SK-N-SH (cell line): Measurements from ENCODE around the gene PFDN5. TPM values are rescaled to one million over a fixed set of nuclear protein-coding genes. Genes with fewer than 3 reads are reported as not detected.

Experiments
- CTCF ChIA-PET: fragments of 300-600, 350-600 bp; formaldehyde crosslinking; extraction: SDS; loops from one replicate; lab custom pipeline; 2021; lab: Yijun Ruan, JAX
- POLR2A ChIA-PET: fragments of 350-600 bp; sonication (Branson Sonifier 250); formaldehyde crosslinking; extraction: SDS; loops from one replicate; lab custom pipeline; 2020; ENCODE audit warnings: antibody characterized with exemption, inconsistent platforms; lab: Yijun Ruan, JAX
- DNase-seq: peaks from one replicate; pipeline ENCODE4 v3.0.0; 2012
- H2AFZ ChIP-seq: fragments of 200-600 bp; sonication (generic); 2 replicates; pipeline ENCODE4 v1.8.1; 2016; ENCODE audit warnings: antibody characterized with exemption, mild to moderate bottlenecking, low read depth
- H3F3A ChIP-seq: fragments of 200-600 bp; sonication (generic); replicated peaks from 2 replicates; pipeline ENCODE3; 2016; ENCODE audit warnings: antibody characterized with exemption, mild to moderate bottlenecking; ENCODE audit not compliant: insufficient read depth
- H3K27ac ChIP-seq, 2 experiments: fragments of 200-500 bp in 1 of 2; fragments of 200-600 bp in 1 of 2; sonication (Bioruptor generic) in 1 of 2; sonication (generic), shearing (Covaris generic) in 1 of 2; 2 replicates each; pipeline versions ENCODE4 v1.5.1 to v1.6.1; 2014 to 2016; ENCODE audit warnings: low read depth in 2 of 2, inconsistent platforms in 1 of 2, low read length in 1 of 2, mild to moderate bottlenecking in 1 of 2, mixed read lengths in 1 of 2
- H3K27me3 ChIP-seq: fragments of 200-600 bp; sonication (generic), shearing (Covaris generic); 2 replicates; pipeline ENCODE4 v1.6.1; 2016; ENCODE audit warnings: mixed run types; ENCODE audit not compliant: insufficient read depth
- H3K36me3 ChIP-seq, 2 experiments: fragments of 200-500 bp in 1 of 2; fragments of 200-600 bp in 1 of 2; sonication (Bioruptor generic) in 1 of 2; sonication (generic) in 1 of 2; replicated peaks in 1 of 2; 2 replicates each; pipeline versions ENCODE3 to v1.5.1; 2014 to 2016; ENCODE audit warnings: low read length in 1 of 2, mild to moderate bottlenecking in 1 of 2; ENCODE audit not compliant: insufficient read depth in 2 of 2, control insufficient read depth in 1 of 2
- H3K4me1 ChIP-seq, 2 experiments: fragments of 200-500 bp in 1 of 2; fragments of 200-600 bp in 1 of 2; sonication (Bioruptor generic) in 1 of 2; sonication (generic), shearing (Covaris generic) in 1 of 2; 2 replicates each; pipeline versions ENCODE4 v1.5.1 to v1.6.1; 2014 to 2016; ENCODE audit warnings: low read depth in 1 of 2, low read length in 1 of 2, mixed run types in 1 of 2; ENCODE audit not compliant: insufficient read depth in 2 of 2, control insufficient read depth in 1 of 2
- H3K4me2 ChIP-seq: fragments of 200-600 bp; sonication (generic), shearing (Covaris generic); 2 replicates; pipeline ENCODE4 v1.6.1; 2017; ENCODE audit warnings: mixed run types
- H3K4me3 ChIP-seq, 2 experiments: fragments of 200-500 bp in 1 of 2; fragments of 200-600 bp in 1 of 2; sonication (Bioruptor generic) in 1 of 2; sonication (generic), shearing (Covaris generic) in 1 of 2; 2 replicates each; pipeline versions ENCODE4 v1.5.1 to v1.8.1; 2014 to 2016; ENCODE audit warnings: low read depth in 2 of 2, inconsistent platforms in 1 of 2, low read length in 1 of 2, mild to moderate bottlenecking in 1 of 2, mixed read lengths in 1 of 2, moderate library complexity in 1 of 2
- H3K79me2 ChIP-seq: fragments of 200-600 bp; sonication (generic); 2 replicates; pipeline ENCODE4 v1.8.1; 2017; ENCODE audit warnings: mild to moderate bottlenecking; ENCODE audit not compliant: insufficient read depth
- H3K9ac ChIP-seq: fragments of 200-600 bp; sonication (generic); 2 replicates; pipeline ENCODE4 v1.6.1; 2017; ENCODE audit warnings: mixed run types
- H3K9me2 ChIP-seq: fragments of 200-600 bp; sonication (generic); 2 replicates; pipeline ENCODE4 v1.6.1; 2017; ENCODE audit warnings: mixed run types
- H3K9me3 ChIP-seq: fragments of 200-600 bp; sonication (generic); 2 replicates; pipeline ENCODE4 v1.6.1; 2017; ENCODE audit warnings: mixed run types, mild to moderate bottlenecking, moderate library complexity
- H4K20me1 ChIP-seq: fragments of 200-600 bp; sonication (generic); 2 replicates; pipeline ENCODE4 v1.6.1; 2017; ENCODE audit warnings: mild to moderate bottlenecking, mixed run types; ENCODE audit not compliant: insufficient read depth
- CHD2 ChIP-seq: fragments of 150-350 bp; IDR thresholded peaks from 2 replicates; pipeline ENCODE4 v1.6.1; 2018; ENCODE audit warnings: low read length; ENCODE audit not compliant: partially characterized antibody
- CTCF ChIP-seq: fragments of 200-600 bp; sonication (generic); IDR thresholded peaks from 2 replicates; pipeline ENCODE4 v1.6.1; 2017; ENCODE audit warnings: antibody characterized with exemption, mild to moderate bottlenecking, moderate library complexity
- ELF1 ChIP-seq: IDR thresholded peaks from 2 replicates; pipeline ENCODE4 v1.4.0; 2012
- FOXJ3 ChIP-seq: sonication (generic); formaldehyde crosslinking; IDR thresholded peaks from 2 replicates; pipeline ENCODE4 v1.5.1; 2020; ENCODE audit warnings: mild to moderate bottlenecking, missing genetic modification reagents
- FOXM1 ChIP-seq: IDR thresholded peaks from 2 replicates; pipeline ENCODE4 v1.4.0; 2012; ENCODE audit warnings: low read depth, mild to moderate bottlenecking
- GABPA ChIP-seq: IDR thresholded peaks from 2 replicates; pipeline ENCODE4 v1.4.0; 2012; ENCODE audit warnings: low read depth, mild to moderate bottlenecking
- GATA2 ChIP-seq: sonication (generic); formaldehyde crosslinking; IDR thresholded peaks from 2 replicates; pipeline ENCODE4 v1.5.0; 2020; ENCODE audit warnings: mild to moderate bottlenecking, missing genetic modification reagents
- MAX ChIP-seq: IDR thresholded peaks from 2 replicates; pipeline ENCODE4 v1.4.0; 2012; ENCODE audit warnings: low read depth
- MXI1 ChIP-seq: IDR thresholded peaks from 2 replicates; pipeline ENCODE4 v1.6.1; 2012; ENCODE audit warnings: mild to moderate bottlenecking, low read depth, low read length, improper control_type of control experiment
- NFIC ChIP-seq: IDR thresholded peaks from 2 replicates; pipeline ENCODE4 v1.4.0; 2012; ENCODE audit warnings: borderline replicate concordance
- NRF1 ChIP-seq: IDR thresholded peaks from 2 replicates; pipeline ENCODE4 v1.6.1; 2012; ENCODE audit warnings: low read depth, mild to moderate bottlenecking, low read length
- PBX3 ChIP-seq: IDR thresholded peaks from 2 replicates; pipeline ENCODE4; 2012
- POLR2AphosphoS5 ChIP-seq: IDR thresholded peaks from 2 replicates; pipeline ENCODE4 v1.6.1; 2012; ENCODE audit warnings: low read depth, low read length
- RAD21 ChIP-seq: IDR thresholded peaks from 2 replicates; pipeline ENCODE4 v1.6.1; 2012; ENCODE audit warnings: mild to moderate bottlenecking, low read length
- RFX5 ChIP-seq: IDR thresholded peaks from 2 replicates; pipeline ENCODE4 v1.6.1; 2012; ENCODE audit warnings: mild to moderate bottlenecking, improper control_type of control experiment, low read length
- SIN3A ChIP-seq: IDR thresholded peaks from 2 replicates; pipeline ENCODE4 v1.6.1; 2012; ENCODE audit warnings: low read depth, mild to moderate bottlenecking, low read length, moderate library complexity, borderline replicate concordance
- SMC3 ChIP-seq: IDR thresholded peaks from 2 replicates; pipeline ENCODE4 v1.6.1; 2012; ENCODE audit warnings: low read depth, low read length, improper control_type of control experiment
- TAF1 ChIP-seq: IDR thresholded peaks from 2 replicates; pipeline ENCODE4 v1.6.1; 2012; ENCODE audit warnings: low read depth, mild to moderate bottlenecking, low read length, moderate library complexity, borderline replicate concordance
- USF1 ChIP-seq: IDR thresholded peaks from 2 replicates; pipeline ENCODE4 v1.4.0; 2012; ENCODE audit warnings: low read depth, borderline replicate concordance
- WGBS: methylation state at CpG from one replicate; pipeline ENCODE4 v1.1.6; 2017; ENCODE audit warnings: low lambda C conversion rate; 5-methylcytosine and 5-hydroxymethylcytosine counted together
- polyA plus RNA-seq, 3 experiments: library from polyadenylated mRNA; depleted of rRNA; stranded (reverse); fragments of >200 nt; gene quantifications; 2 replicates each; pipeline ENCODE4 v1.2.3, GENCODE V29; 2012

The PFDN5 gene
- polyA plus RNA-seq, 1 of the 3 experiments (the other 2 are of a cell fraction) = 1,198 TPM

- H3F3A ChIP-seq = no peaks in the 10 kb centered on the region
- H4K20me1 ChIP-seq = no peaks in the 10 kb centered on the region
- peaks cover 42% of the 10 kb centered on the region for H3K79me2 ChIP-seq
- peak overlapping the region; percentile 76 for H3K4me3 ChIP-seq
- no peak for DNase-seq
- no peak overlapping the region for H3K27ac ChIP-seq
- H3K36me3 ChIP-seq = no peaks in the 10 kb centered on the region
- H3K9ac ChIP-seq = peak overlapping the region; percentile 74; the same call in 1 of the 2 replicates
- H2AFZ ChIP-seq = peak overlapping the region; percentile 90
- H3K9me2 ChIP-seq = no peaks in the 10 kb centered on the region
- TF ChIP-seq NFIC = no peak
- TF ChIP-seq PBX3 = no peak
- TF ChIP-seq SMC3 = no peak
- TF ChIP-seq USF1 = no peak
- no peak for TF ChIP-seq ELF1
- no peak for TF ChIP-seq NRF1
- no peak for TF ChIP-seq MXI1
- no peak for TF ChIP-seq RAD21
- no peak for TF ChIP-seq CHD2
- no peak for TF ChIP-seq GATA2 (CRISPR knock-in tag)
- H3K27me3 ChIP-seq = no peaks in the 10 kb centered on the region
- ChIA-PET POLR2A (interaction anchor here (0.6 to 1.8 kb wide), 5 partner anchors 10 to 233 kb away, joined by 4 to 6 read pairs (median 4); no protein-coding TSS in a partner anchor), CTCF (interaction anchor here (0.6 to 14.0 kb wide), 29 partner anchors 8 to 993 kb away, joined by 3 to 223 read pairs (median 4); partner anchors contain the start of genes AAAS, CSAD and ZNF740)
- H3K4me1 ChIP-seq = peaks cover 5 to 21% of the 10 kb centered on the region in 2 experiments; a peak in 2 of 4 replicates
- H3K9me3 ChIP-seq = no peaks in the 10 kb centered on the region
- peak overlapping the region; percentile 95 for H3K4me2 ChIP-seq
- 62% methylated on average over 18 of the region's 18 CpGs for WGBS
Measured at GRCh38 chr12:53267306-53267998, 27.9 kb upstream of the PFDN5 start.

GRCh38 chr12:53267999-53268629 lies 27.2 kb upstream of the PFDN5 start, which contains the start of gene ESPL1:
Gene ESPL1 (plus strand): TSS chr12:53268299. CDS start chr12:53268767, 468 bp downstream.
- peak within 1 kb of the TSS; percentile 5 to 20; a peak in 1 of 4 replicates for H3K27ac ChIP-seq
- POLR2A ChIA-PET = interaction anchor here (0.6 to 1.8 kb wide), 7 partner anchors 10 to 232 kb away, joined by 3 to 6 read pairs (median 4); partner anchors contain the start of gene CSAD
- 2% methylated on average over 43 of the region's 58 CpGs for WGBS
- TF ChIP-seq PBX3 (peak; percentile 62), RFX5 (no peak), SMC3 (peak; percentile 53; the same call in 1 of the 2 replicates), MAX (peak; percentile 57), USF1 (no peak), POLR2AphosphoS5 (peak; percentile 64; the same call in 1 of the 2 replicates), FOXM1 (peak; percentile 94), FOXJ3 (CRISPR knock-in tag) (no peak), TAF1 (0 out of 2 replicates have a peak, but pooled peaks have one; percentile 26), GABPA (no peak; the same call in 1 of the 2 replicates), SIN3A (peak; percentile 94), CTCF (peak; percentile 53), MXI1 (peak; percentile 93), RAD21 (peak; percentile 69)

More at GRCh38 chr12:53267999-53268629, 27.2 kb upstream of the PFDN5 start, which contains the start of gene ESPL1:
- Histone ChIP-seq H3K9me3 (no peaks in the 10 kb centered on the region), H4K20me1 (no peaks in the 10 kb centered on the region), H3K36me3 (no peaks in the 10 kb centered on the region), H3K4me2 (peak within 1 kb of the TSS; percentile 95), H3K9ac (peak within 1 kb of the TSS; percentile 74), H3K4me1 (peaks cover 5 to 21% of the 10 kb centered on the region in 2 experiments; a peak in 2 of 4 replicates), H3F3A (no peaks in the 10 kb centered on the region), H3K27me3 (no peaks in the 10 kb centered on the region), H3K79me2 (peaks cover 48% of the 10 kb centered on the region), H3K4me3 (peak within 1 kb of the TSS; percentile 76), H2AFZ (peak within 1 kb of the TSS; percentile 90), H3K9me2 (no peaks in the 10 kb centered on the region)
- DNase-seq = peak; percentile 95
- CTCF ChIA-PET = interaction anchor here (0.6 to 14.0 kb wide), 29 partner anchors 9 to 992 kb away, joined by 3 to 223 read pairs (median 4); partner anchors contain the start of genes AAAS, CSAD and ZNF740
